Measurements from ENCODE around the gene B3GALT6. TPM values are rescaled to one million over a fixed set of nuclear protein-coding genes. Genes with fewer than 3 reads are reported as not detected.

The B3GALT6 gene
- total RNA-seq, 4 donors from 2014 or later: 8.5 to 32.8 (median 20.6) TPM

- in situ Hi-C loops (cut with MboI; ENCODE audit: low sequenced_read_pairs in 4 of 4): no loop called here
- DNase-seq: no peak
- no peak overlapping the region for H3K27ac ChIP-seq
- H3K4me1 ChIP-seq: no peaks in the 10 kb centered on the region
- ATAC-seq: no peak
- H3K9me3 ChIP-seq: no peaks in the 10 kb centered on the region
- peaks cover 27 to 33% (median 32%) of the 10 kb centered on the region in 3 donors for H3K27me3 ChIP-seq
- intact Hi-C loops (cut with DNase I; ENCODE audit: low total_unique reads): no loop called here
- H3K36me3 ChIP-seq: no peaks in the 10 kb centered on the region
- no peak overlapping the region for H3K4me3 ChIP-seq
- TF ChIP-seq POLR2A (IDR thresholded peaks at IDR 0.05) (no peak), CTCF (IDR thresholded peaks at IDR 0.05 in 4 of 5, conservative IDR thresholded peaks at IDR 0.05 in 1 of 5) (no peak)
Measured at GRCh38 chr1:1238702-1239178, 6.7 kb downstream of the B3GALT6 start.

- TF ChIP-seq POLR2A (IDR thresholded peaks at IDR 0.05): no peak
- TF ChIP-seq CTCF (IDR thresholded peaks at IDR 0.05 in 4 of 5, conservative IDR thresholded peaks at IDR 0.05 in 1 of 5): no peak
- ATAC-seq (no peak), DNase-seq (no peak)
- Histone ChIP-seq H3K27me3 (peaks cover 27 to 33% (median 32%) of the 10 kb centered on the region in 3 donors), H3K27ac (no peak overlapping the region), H3K4me3 (no peak overlapping the region), H3K9me3 (no peaks in the 10 kb centered on the region), H3K4me1 (no peaks in the 10 kb centered on the region), H3K36me3 (no peaks in the 10 kb centered on the region)
- intact Hi-C loops (cut with DNase I; ENCODE audit: low total_unique reads): no loop called here
- in situ Hi-C loops (cut with MboI; ENCODE audit: low sequenced_read_pairs in 4 of 4): no loop called here
Measured at GRCh38 chr1:1239227-1239613, 7.2 kb downstream of the B3GALT6 start.

- H3K4me1 ChIP-seq: no peaks in the 10 kb centered on the region
- no peak overlapping the region for H3K4me3 ChIP-seq
- no peaks in the 10 kb centered on the region for H3K9me3 ChIP-seq
- H3K36me3 ChIP-seq: no peaks in the 10 kb centered on the region
- TF ChIP-seq CTCF (IDR thresholded peaks at IDR 0.05 in 4 of 5, conservative IDR thresholded peaks at IDR 0.05 in 1 of 5) (no peak), POLR2A (IDR thresholded peaks at IDR 0.05) (no peak)
- in situ Hi-C loops (cut with MboI; ENCODE audit: low sequenced_read_pairs in 4 of 4) (no loop called here), intact Hi-C loops (cut with DNase I; ENCODE audit: low total_unique reads) (no loop called here)
- peaks cover 27 to 33% (median 32%) of the 10 kb centered on the region in 3 donors for H3K27me3 ChIP-seq
- no peak overlapping the region for H3K27ac ChIP-seq
- no peak for ATAC-seq
- no peak for DNase-seq
Measured at GRCh38 chr1:1239614-1240347, 7.7 kb downstream of the B3GALT6 start.

- no peak for DNase-seq
- in situ Hi-C loops (cut with MboI; ENCODE audit: low sequenced_read_pairs in 4 of 4) (no loop called here), intact Hi-C loops (cut with DNase I; ENCODE audit: low total_unique reads) (no loop called here)
- Histone ChIP-seq H3K4me3 (no peak overlapping the region), H3K9me3 (no peaks in the 10 kb centered on the region), H3K36me3 (no peaks in the 10 kb centered on the region), H3K27ac (no peak overlapping the region), H3K27me3 (peaks cover 29 to 36% (median 34%) of the 10 kb centered on the region in 3 donors), H3K4me1 (no peaks in the 10 kb centered on the region)
- TF ChIP-seq POLR2A (IDR thresholded peaks at IDR 0.05) (no peak), CTCF (IDR thresholded peaks at IDR 0.05 in 4 of 5, conservative IDR thresholded peaks at IDR 0.05 in 1 of 5) (no peak)
- no peak for ATAC-seq
Measured at GRCh38 chr1:1240348-1240732, 8.3 kb downstream of the B3GALT6 start.
